ENCODE results near the gene PARD3B. TPM values are rescaled to one million over a fixed set of nuclear protein-coding genes. Genes with fewer than 3 reads are reported as not detected.

PARD3B gene
- total and polyA plus RNA-seq, 2 of the 8 experiments (the other 6 are each of a cell fraction or from before 2014, with no cell fraction given): 1.2 to 5.7 TPM

- H2BK120ac ChIP-seq (replicated peaks; ENCODE audit: low read depth, low read length): no peak overlapping the region
- no peak overlapping the region for H3K4me2 ChIP-seq (ENCODE audit: insufficient read depth in 1 of 2, low read depth in 2 of 2, low read length in 2 of 2)
- H3K79me2 ChIP-seq (ENCODE audit: control insufficient read depth in 1 of 2, insufficient read depth in 2 of 2, low read length in 2 of 2): no peaks in the 10 kb centered on the region
- H3K23me2 ChIP-seq (ENCODE audit: low read depth, low read length): no peaks in the 10 kb centered on the region
- H3K4me3 ChIP-seq (ENCODE audit: extremely low read depth in 1 of 4, insufficient read depth in 2 of 4, low read depth in 3 of 4, low read length in 4 of 4): no peak overlapping the region
- H3K14ac ChIP-seq (ENCODE audit: insufficient read length): no peak overlapping the region
- no peak overlapping the region for H2BK20ac ChIP-seq (ENCODE audit: low read length)
- no peak overlapping the region for H3K23ac ChIP-seq (ENCODE audit: insufficient read length)
- no peaks in the 10 kb centered on the region for H3K9me3 ChIP-seq (ENCODE audit: insufficient read depth in 2 of 2, low read depth in 1 of 2, low read length in 1 of 2)
- H2BK5ac ChIP-seq (ENCODE audit: low read depth, low read length): no peak overlapping the region
- H2BK12ac ChIP-seq (ENCODE audit: low read depth, low read length): no peak overlapping the region
- H2AK5ac ChIP-seq (ENCODE audit: low read depth, low read length): no peak overlapping the region
- no peak overlapping the region for H3K9ac ChIP-seq (replicated peaks in 1 of 4; ENCODE audit: extremely low read depth in 1 of 4, low read depth in 3 of 4, low read length in 3 of 4)
- H4K5ac ChIP-seq (ENCODE audit: insufficient read length, low read depth, low read length): no peak overlapping the region
- DNase-seq (ENCODE audit: low read depth in 1 of 2, low spot score in 2 of 2) (no peak), FAIRE-seq (no peak)
- no peaks in the 10 kb centered on the region for H3K79me1 ChIP-seq (ENCODE audit: low read depth, low read length)
- H3K27me3 ChIP-seq (replicated peaks in 1 of 4; ENCODE audit: control insufficient read depth in 3 of 4, extremely low read depth in 1 of 4, insufficient read depth in 3 of 4, low read length in 3 of 4): no peaks in the 10 kb centered on the region
- no peak overlapping the region for H4K91ac ChIP-seq (replicated peaks; ENCODE audit: insufficient read length, low read length)
- no peak overlapping the region for H3K18ac ChIP-seq (ENCODE audit: extremely low read depth, low read length)
- no peak overlapping the region for H3K27ac ChIP-seq (ENCODE audit: low read depth, low read length)
- no peaks in the 10 kb centered on the region for H4K20me1 ChIP-seq (replicated peaks in 1 of 2; ENCODE audit: control insufficient read depth in 1 of 2, insufficient read depth in 2 of 2, low read length in 2 of 2)
- POLR2A ChIA-PET (ENCODE audit: partially characterized antibody): no interaction called here
- no peak overlapping the region for H4K8ac ChIP-seq (ENCODE audit: extremely low read depth, insufficient read depth, low read length)
- no peak overlapping the region for H3K56ac ChIP-seq (replicated peaks; ENCODE audit: insufficient read length, low read depth, low read length)
- H3K4me1 ChIP-seq (replicated peaks in 1 of 4; ENCODE audit: control insufficient read depth in 3 of 4, insufficient read depth in 4 of 4, low read length in 3 of 4): no peaks in the 10 kb centered on the region
- 72% methylated on average over 10 of the region's 10 CpGs; no CpG with 5 or more reads in 1 of the 2 experiments for WGBS, 2 experiments (ENCODE audit: extremely low coverage in 1 of 2, insufficient coverage in 1 of 2, insufficient read length in 1 of 2, insufficient replicate concordance in 2 of 2, low coverage in 1 of 2, low lambda C conversion rate in 2 of 2, missing lambda C conversion rate in 1 of 2)
- no peak overlapping the region for H3K4ac ChIP-seq (replicated peaks; ENCODE audit: insufficient read length, low read depth, low read length)
- no peak overlapping the region; the same call in 1 of the 2 replicates for H2AFZ ChIP-seq (ENCODE audit: low read length)
- no peak overlapping the region for H2BK15ac ChIP-seq (ENCODE audit: low read length)
- no peaks in the 10 kb centered on the region for H3K36me3 ChIP-seq (ENCODE audit: control insufficient read depth in 2 of 4, insufficient read depth in 4 of 4, low read length in 3 of 4)
- CTCF ChIA-PET (ENCODE audit: partially characterized antibody): no interaction called here
- no peak for TF ChIP-seq EP300 (IDR thresholded peaks at IDR 0.05; ENCODE audit: borderline replicate concordance in 1 of 2, low read depth in 2 of 2, low read length in 2 of 2)
- no peak for TF ChIP-seq BCL11A (IDR thresholded peaks at IDR 0.05; ENCODE audit: low read depth in 2 of 2, low read length in 2 of 2)
- no peak for TF ChIP-seq EZH2 (IDR thresholded peaks at IDR 0.05; ENCODE audit: low read depth, low read length, severe bottlenecking)
- no peak for TF ChIP-seq RAD21 (IDR thresholded peaks at IDR 0.05 in 1 of 2, conservative IDR thresholded peaks at IDR 0.05 in 1 of 2; ENCODE audit: low read depth in 2 of 2, low read length in 2 of 2)
- TF ChIP-seq ASH2L (IDR thresholded peaks at IDR 0.05; ENCODE audit: low read length): no peak
- TF ChIP-seq HDAC2 (IDR thresholded peaks at IDR 0.05; ENCODE audit: borderline replicate concordance in 1 of 2, low read depth in 2 of 2, low read length in 2 of 2): no peak
- no peak for TF ChIP-seq CREB1 (IDR thresholded peaks at IDR 0.05)
- no peak for TF ChIP-seq POLR2AphosphoS5 (IDR thresholded peaks at IDR 0.05; ENCODE audit: low read depth, low read length)
- no peak for TF ChIP-seq EGR1 (IDR thresholded peaks at IDR 0.05; ENCODE audit: borderline replicate concordance, low read depth, low read length)
- TF ChIP-seq KDM5A (IDR thresholded peaks at IDR 0.05; ENCODE audit: low read length): no peak
- TF ChIP-seq TAF7 (optimal IDR thresholded peaks at IDR 0.05; ENCODE audit: borderline replicate concordance, low read depth, low read length): no peak
- no peak for TF ChIP-seq SRF (IDR thresholded peaks at IDR 0.05; ENCODE audit: low read depth, low read length)
Measured at GRCh38 chr2:205585449-205586383, 1040.4 kb downstream of the PARD3B start.

All from H1 (cell line).